Hepatic stellate cell (primary cell): ENCODE data around the gene ZNF580.

Experiments
- DNase-seq: peaks from one replicate; pipeline ENCODE4 v3.0.0; 2011; ENCODE audit warnings: low spot score

ZNF580 gene

GRCh38 chr19:55624109-55625003 is 16.4 kb upstream of the ZNF580 start, which contains the start of gene ZNF784:
Gene ZNF784 (minus strand): TSS chr19:55624566. CDS start chr19:55624561, 5 bp downstream.
- DNase-seq = peak; percentile 94

DNA sequence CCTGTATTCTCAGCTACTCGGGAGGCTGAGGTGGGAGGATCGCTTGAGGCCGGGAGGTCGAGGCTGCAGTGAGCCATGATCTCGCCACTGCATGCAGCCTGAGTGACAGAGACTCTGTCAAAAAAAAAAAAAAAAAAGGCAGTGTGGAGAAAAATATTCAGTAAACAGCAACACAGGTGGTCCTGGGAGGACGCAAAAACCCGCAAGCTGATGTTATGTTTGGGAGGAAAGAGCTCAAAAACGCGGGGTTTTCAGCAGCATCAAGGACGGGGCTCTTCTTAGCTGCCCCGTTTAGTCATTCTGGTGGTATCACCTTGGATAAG is 15.8 kb upstream of the ZNF580 start:
- DNase-seq = no peak

DNA sequence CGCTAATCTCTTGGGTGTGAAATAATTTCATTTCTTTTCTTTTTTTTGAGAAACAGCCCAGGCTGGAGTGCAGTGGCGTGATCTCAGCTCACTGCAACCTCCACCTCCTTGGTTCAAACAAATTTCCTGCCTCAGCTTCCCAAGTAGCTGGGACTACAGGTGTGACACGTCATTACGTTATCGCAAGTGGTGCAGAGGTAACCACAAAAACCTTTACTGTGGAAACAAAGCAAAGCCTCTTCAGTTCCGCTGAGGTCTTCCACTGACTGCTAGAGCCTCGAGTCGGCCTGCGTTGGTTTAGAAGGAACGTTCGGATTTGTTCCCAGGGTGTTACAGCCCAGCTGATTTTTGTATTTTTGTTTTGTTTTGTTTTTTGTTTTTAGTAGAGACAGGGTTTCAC is 14.5 kb upstream of the ZNF580 start:
- no peak for DNase-seq

GRCh38 chr19:55632463-55632834 is 8.4 kb upstream of the ZNF580 start:
- peak; percentile 69 for DNase-seq

DNA sequence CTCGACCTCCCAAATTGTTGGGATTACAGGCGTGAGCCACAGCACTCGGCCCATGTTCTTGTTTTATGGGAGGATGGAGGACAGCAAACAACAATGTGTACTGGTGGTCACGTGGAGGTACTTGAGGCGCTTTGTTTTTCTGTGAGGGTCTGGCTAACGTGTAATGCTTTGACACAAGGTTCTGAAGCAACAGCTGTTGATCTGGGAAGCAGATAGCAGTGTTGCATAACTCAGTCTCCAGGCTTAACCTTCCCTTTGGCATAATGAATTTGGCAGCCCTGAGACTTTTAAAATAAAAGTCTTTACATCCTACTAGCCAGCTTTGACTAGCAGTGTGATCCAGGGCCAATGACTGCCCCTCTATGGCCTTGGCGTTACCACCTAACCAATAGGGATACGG is 6.9 kb upstream of the ZNF580 start:
- no peak for DNase-seq

DNA sequence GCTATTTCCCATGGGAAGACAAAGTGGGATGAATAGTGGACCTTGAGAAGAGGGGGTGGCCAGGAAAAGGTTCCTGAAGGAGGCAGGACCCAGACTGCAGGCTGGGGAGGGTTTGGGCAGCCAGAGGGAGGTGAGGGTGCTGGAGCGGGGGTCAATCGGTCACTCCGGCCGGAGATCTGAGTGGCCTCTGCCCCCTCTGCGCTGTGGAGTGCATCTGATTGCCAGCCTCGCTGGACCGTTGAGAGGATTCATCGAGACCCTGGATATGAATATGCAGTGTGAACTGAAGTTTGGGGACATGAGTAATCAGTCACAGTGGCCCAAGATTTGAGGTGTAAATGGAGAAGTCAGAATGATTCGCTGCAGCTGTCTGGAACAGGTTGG is 5.5 kb upstream of the ZNF580 start:
- no peak for DNase-seq

DNA sequence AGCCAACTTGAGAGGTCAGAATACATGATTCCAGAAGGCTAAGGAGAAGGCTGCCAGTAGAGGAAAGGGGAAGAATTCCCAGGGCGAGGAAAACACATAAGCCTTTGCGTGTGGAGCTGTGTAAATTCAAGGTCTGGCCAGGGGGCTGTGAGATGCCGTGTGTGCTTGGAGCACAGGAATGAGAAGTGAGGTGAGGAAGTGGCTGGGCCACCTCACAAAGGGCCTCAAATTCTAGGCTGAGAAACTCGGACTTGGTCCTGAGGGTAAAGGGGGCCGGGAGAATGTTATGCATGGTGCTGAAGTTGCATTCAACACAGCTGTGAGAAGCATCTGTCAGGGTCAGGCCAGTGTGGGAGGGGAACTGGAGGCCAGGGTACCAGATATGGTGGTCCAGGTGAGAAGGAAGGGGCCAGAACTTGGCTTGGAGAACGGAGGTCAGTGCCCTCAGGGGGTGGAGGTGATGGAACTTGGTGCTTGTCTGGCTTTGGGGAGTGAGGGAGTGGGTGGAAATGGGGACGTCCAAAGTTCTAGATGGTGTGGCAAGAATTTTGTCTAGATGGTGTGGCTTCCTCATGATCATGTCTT is 4.9 kb upstream of the ZNF580 start:
- no peak for DNase-seq

DNA sequence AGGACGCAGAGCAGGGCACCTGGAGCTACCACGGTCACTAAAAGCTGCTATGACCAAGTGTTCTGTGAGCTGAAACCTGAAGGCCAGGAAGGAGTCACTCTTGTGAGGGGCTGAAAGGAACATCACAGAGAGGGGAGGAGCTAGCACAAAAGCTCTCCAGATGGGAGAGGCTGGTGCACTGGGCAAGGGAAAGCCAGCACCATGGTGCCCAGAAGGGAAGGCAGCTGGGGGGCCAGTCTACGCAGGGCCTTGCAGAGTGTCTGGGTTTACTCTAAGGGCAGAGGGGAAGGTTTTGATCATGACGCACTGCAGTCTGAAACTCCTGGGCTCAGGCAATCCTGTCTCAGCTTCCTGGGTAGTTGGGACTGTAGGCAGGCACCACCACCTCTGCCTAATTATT is 4.1 kb upstream of the ZNF580 start:
- DNase-seq = no peak

DNA sequence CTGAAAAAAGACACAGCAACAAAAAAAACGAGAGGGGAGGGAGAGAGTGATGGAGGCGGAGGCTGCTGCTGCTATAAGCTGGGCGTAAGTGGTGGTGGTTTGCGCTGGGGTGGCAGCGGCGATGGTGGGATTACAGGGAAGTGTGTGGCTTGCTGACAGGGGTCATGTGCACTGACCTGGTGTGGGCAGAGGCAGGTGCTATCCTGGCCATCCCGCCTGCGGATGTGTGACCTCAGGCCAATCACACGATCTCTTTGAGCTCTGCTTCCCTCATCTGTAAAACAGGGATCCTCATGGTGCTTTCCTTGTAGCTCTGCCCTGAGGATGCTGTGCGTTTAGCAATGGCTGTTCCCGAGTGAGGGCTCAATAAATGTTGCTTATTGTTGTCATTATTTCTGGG is 3.3 kb upstream of the ZNF580 start:
- DNase-seq = no peak

DNA sequence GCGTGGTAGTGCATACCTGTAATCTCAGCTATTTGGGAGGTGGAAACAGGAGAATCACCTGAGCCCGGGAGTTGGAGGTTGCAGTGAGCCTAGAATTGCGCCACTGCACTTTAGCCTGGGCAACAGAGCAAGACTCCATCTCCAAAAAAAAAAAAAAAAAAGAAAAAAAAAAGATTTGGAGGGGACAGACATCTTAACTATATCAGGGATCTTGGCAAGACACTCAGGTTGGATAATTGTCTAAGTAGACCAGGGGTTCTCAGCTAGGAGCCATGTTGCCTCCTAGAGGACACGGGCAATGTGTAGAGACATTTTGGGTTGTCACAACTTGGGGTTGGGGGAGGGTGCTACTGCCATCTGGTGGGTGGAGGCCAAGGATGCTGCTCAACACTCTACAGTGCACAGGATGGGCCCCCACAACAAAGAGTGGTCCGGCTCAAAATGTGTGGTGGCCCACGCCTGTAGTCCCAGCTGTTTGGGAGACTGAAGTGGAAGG is 1.9 kb upstream of the ZNF580 start:
- no peak for DNase-seq

DNA sequence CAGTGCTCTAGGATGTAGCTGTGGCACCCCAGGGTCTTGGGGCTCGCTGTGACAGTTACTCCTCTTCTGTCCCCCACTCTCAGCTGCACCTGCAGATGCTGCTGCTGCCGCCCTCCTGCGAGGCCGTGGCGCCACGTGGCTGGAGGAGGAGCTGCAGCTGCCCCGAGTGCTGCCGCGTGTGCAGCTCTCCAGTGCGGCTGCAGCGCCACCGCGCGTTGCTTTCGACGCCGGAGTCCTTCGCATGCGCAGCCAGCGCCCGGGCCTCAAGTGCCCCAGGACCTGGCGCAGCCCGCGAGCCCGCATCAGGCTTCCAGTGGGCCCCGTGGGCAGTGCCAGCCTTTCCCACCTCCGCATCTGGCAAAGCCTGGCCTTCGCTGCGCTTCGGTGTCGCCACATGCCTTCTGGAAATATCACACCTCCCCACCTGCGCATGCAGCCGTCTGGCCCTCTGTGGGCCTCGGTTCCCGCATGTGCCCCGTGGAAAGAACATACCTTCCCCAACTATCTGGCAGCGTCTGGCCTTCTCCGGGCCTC is 692 bp upstream of the ZNF580 start:
- peak; percentile 78 for DNase-seq

GRCh38 chr19:55641426-55642152 is 787 bp downstream of the ZNF580 start:
- DNase-seq = no peak

GRCh38 chr19:55642153-55643002 is 1.6 kb downstream of the ZNF580 start:
- no peak for DNase-seq

DNA sequence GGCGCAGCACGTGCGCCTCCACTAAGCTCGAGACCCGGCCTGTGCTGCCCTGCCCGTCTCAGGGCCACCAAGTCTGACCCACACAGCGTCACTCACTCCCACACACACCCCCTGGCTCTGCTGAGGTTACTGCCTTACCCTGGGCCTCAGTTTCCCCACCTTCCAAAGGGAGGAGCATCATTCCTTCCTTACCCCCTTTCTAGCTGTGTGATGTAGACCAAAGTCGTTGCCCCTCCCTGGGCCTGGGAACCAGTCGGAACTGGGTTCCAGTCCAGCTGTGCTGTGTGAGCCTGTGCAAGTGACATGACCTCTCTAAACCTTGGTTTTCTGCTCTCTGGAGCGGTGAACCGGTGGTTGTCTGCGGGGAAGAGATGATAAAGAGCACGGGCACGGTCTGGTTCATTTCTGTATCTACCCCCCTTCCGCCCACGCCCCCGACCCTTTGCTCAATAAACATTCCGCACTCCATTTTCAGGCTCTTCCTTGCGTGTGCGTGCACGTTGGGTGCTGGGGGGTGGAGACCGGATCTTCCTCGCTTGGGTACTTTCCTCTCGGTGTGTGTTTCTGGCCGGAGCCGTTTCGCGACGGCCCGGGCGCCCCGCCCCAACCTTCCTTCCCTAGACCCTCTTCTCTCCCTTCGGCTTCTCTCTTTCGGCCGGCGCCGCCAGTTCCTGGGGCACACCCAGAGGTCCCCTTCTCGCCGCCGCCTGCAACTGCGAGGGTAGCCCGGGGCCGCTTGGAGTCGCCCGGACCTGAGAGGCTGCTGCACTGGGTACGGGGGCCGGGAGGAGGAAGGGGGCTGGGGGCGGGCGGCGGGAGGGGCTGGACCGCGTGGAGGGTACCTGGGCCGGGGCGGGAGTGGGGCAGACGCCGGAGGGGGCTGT is 2.4 kb downstream of the ZNF580 start, which contains the start of gene ZNF581:
ZNF581 (plus strand) TSS at position 647 of the 884 bp plus-strand sequence. CDS start 923 bp downstream, outside the sequence.
- DNase-seq = peak; percentile 93

GRCh38 chr19:55643887-55644176 is 3.0 kb downstream of the ZNF580 start:
- DNase-seq = no peak

GRCh38 chr19:55644191-55644833 is 3.5 kb downstream of the ZNF580 start:
- DNase-seq = no peak

DNA sequence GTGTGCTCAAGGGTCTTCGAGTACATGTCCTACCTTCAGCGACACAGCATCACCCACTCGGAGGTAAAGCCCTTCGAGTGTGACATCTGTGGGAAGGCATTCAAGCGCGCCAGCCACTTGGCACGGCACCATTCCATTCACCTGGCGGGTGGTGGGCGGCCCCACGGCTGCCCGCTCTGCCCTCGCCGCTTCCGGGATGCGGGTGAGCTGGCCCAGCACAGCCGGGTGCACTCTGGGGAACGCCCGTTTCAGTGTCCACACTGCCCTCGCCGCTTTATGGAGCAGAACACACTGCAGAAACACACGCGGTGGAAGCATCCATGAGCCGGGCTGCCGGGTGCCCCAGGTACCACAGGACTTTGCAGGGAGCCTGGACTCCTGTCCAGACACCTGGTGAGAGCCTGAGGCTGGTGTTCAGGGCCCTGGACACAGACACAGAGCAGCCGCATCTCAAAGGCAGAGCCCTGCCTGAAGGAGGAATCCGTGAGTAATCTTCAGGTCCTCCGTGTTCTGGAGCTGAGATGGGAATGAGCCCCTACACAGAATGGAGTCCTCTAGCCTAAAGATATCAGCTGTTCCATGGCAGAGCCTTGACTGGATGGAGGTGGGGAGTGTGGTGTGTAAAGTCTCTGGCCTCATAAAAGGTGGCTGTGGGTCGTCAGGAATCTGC is 4.2 kb downstream of the ZNF580 start:
- no peak for DNase-seq

DNA sequence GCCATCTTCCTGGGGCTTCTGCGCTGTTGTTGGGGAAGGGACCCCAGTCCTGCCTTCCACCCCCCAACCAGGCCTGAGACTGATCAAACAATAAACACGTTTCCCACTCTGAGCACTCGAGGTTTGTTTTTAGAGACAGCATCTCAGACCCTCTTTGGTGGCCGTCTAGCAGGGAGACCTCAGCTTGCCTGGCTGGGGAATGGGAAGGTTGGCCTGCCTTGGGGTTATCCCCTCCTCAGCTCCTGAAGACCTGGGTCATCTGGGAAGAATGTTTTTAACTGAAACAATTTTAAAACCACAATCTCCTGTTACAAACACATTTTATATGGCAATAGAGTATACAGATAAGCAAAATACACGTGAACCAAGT is 4.7 kb downstream of the ZNF580 start:
- no peak for DNase-seq

- no peak for DNase-seq
Measured at GRCh38 chr19:55646889-55647731, 6.3 kb downstream of the ZNF580 start.
